CD4-positive, alpha-beta T cell treated with Interleukin-4 for 1 hour (primary cell): ENCODE results near the gene GSPT1.
"Not testable (repeated sequence)": the region's sequence is repeated elsewhere in the genome, so short reads cannot be mapped to it uniquely, and the experiment has no call there.

Source experiments
- DNase-seq, 2 donors: peaks; one replicate each; pipeline ENCODE4 v3.0.0-alpha.2; 2020 to 2022

GSPT1 gene

DNA sequence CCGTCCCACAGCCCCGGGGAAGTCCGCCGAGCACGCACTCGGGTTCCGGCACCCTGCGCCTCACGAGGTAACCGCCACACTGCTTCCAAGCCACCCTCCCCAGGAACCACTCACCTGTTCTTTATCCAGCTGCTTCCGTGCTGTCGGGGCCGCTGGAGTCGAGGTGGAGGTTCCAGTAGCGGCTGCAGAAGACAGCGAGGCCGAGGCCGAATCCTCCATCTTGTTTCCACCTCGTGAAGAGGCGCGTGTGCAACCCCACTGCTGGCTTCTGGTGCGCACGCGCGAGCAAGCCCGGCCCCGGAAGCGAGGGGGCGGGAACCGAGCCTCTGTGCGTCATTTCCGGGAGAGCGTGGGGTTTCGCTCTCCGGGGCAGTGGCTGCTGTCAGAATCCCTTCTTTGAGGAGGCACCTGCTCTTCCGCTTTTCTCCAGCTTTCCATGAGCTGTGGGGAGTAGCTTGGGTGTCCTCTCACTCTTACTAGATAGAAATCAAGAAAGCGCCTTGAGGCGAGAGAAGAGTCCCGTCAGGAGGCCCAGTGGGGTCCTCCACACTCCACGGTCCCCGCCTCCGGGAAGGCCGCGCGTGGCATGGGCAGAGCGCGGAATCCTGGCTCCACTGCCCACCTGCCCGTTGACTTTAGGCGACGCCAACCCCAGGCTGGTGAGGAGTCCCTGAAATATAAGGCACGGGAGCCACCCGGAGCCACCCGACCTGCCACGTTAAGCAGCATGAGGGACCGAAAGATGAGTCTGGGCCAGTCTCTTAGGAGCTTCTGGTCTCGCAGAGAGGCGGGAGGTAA lies 64.3 kb downstream of the GSPT1 start, which contains the start of gene RSL1D1:
RSL1D1 (minus strand) TSS at position 249 of the 798 bp plus-strand sequence; CDS start at position 219, 30 bp downstream.
- peak; percentile 95 to 96 for DNase-seq

DNA sequence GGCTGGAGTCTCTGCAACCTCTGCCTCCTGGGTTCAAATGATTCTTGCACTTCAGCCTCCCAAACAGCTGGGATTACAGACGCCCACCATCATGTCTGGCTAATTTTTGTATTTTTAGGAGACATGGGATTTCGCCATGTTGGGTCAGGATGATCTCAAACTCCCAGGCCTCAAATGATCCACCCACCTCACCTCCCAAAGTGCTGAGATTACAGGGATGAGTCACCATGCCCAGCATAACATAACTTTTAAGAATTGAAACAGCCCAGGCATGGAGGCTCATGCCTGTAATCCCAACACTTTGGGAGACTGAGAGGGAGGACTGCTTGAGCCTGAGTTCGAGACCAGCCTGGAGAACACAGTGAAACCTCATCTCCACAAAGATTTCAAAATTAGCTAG lies 66.9 kb downstream of the GSPT1 start:
- DNase-seq, result no peak

DNA sequence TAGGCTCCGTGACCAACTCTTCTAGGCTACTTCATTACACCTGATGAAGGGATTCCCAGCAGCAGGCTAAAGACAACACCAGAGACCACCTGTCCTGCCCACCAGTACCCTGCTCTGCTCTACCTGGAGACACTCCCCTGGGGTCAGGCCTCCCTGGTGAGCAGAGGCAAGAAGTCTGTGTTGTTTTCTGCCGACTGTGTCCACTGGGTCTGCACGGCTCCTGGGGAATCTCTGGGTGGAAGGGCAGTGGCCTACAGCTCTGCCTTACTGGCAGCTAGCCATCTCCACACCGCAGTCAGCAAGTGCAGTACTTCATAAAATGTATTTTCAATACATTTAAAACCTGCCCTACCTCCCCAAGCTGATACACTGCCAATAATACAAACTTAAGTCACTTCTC lies 71.3 kb downstream of the GSPT1 start:
- DNase-seq, result no peak

DNA sequence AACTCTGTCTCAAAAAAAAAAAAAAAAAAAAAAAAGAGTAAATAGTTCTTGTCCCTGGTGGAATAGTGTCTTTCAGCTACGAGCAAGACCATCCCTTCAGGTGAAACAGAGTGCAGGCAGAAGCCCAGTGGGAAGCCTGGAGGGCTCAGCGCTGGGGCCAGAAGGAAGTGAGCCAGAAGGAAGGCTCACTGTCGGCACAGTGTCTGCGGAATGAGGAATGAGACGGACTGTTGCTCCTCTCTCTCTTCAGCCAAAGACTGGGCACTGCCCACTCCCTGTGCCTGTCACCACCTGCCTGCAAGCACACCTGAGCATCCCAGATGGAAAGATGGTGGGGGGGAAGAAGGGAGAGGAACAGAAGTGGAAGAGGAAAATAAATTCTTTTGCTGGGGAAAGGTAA lies 71.9 kb downstream of the GSPT1 start:
- no peak for DNase-seq

DNA sequence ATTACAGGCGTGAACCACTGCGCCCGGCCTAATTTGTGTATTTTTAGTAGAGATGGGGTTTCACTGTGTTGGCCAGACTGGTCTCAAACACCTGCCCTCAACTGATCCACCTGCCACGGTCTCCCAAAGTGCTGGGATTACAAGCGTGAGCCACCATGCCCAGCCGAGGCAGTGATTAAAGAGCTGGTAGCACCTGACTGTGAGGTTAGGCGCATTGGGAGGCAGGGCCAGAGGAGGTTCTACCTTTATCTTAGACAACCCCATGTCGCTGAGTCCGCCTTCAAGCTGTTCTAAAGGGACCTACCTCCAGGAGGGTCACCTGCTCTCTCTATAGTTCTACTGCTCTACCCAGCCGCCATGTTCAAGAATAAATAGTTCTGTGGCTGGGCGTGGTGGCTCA lies 72.5 kb downstream of the GSPT1 start:
- no peak for DNase-seq

DNA sequence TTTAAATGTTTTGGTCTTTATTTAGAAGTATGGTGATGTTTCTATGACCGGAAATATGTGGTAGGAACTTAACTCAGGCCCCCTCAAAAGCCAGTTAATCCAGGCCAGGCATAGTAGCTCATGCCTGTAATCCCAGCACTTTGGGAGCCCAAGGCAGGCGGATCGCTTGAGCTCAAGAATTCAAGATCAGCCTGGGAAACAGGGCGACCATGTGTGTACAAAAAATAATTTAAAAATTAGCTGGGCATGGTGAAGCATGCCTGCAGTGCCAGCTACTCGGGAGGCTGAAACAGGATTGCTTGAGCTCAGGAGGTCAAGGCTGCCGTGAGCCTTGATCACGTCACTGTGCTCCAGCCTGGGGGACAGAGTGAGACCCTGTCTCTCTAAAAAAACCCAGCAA lies 74.7 kb downstream of the GSPT1 start:
- DNase-seq, result no peak

DNA sequence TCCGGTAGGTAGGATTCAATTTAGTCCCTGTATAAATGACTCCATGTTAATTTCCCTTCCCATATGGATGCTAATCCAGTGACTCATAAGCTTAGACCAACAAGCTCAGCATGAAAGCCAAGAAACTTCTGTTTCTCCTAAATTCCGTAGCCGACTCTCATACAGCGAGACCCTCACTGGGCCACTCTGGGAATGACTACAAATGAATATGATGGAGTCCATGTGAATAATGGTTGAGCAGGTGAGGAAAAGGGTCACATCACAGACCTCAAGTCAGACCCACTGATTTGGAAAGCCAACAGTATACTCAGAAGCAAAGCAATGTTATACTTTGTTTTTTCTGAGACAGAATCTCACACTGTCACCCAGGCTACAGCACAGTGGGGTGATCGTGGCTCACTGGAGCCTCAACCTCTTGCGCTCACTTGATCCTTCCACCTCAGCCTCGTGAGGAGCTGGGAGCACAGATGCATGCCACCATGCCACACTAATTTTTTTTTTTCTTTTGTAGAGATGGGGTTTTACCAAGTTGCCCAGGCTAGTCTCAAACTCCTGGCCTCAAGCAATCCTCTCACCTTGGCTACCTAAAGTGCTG lies 79.0 kb downstream of the GSPT1 start:
- no peak for DNase-seq

DNA sequence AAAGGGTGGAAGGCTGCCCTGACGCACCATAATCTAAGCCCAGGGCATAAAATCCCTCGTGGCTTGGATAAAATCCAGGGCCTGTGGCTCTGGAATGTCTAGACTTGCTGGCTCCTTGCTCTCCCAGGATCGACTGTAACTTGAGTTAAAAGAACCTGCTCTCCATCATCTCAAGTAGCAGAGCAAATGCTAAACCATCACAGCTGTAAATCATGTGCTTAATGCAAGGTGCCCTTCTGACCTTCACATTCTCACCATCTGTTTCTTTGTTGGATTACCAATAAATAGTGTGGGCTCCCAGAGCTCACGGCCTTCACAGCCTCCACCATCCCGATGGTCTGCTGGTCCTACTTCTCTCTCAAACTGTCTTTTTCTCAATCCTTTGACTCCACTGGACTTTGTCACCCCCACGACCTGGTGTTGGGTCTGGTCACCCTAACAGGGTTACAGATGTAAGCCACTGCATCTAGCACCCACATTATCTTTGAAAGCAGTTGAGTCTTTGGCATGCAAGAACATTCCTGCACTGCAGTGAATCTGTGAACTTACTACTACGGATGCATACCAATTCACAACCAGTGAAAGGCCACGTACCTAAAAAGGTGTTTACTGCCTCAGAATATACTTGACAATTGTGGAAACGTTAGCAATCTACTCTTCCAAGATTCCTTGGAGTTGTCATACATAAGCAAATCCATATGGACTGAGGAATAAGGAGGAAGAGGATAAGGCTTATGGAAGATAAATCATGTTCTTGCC lies 79.7 kb downstream of the GSPT1 start:
- no peak for DNase-seq

DNA sequence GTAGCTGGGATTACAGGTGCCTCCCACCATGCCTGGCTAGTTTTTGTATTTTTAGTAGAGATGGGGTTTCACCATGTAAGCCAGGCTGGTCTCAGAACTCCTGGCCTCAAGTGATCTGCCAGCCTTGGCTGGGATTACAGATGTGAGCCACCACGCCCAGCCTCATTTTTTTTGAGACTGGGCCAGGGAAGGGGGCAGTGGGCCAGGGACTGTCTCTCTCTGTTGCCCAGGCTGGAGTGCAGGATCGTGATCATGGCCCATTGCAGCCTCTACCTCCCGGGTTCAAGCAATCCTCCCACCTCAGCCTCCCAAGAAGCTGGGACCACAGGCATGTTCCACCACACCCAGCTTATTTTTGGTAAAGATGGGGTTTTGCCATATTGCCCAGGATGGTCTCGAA lies 80.4 kb downstream of the GSPT1 start:
- DNase-seq, result no peak

DNA sequence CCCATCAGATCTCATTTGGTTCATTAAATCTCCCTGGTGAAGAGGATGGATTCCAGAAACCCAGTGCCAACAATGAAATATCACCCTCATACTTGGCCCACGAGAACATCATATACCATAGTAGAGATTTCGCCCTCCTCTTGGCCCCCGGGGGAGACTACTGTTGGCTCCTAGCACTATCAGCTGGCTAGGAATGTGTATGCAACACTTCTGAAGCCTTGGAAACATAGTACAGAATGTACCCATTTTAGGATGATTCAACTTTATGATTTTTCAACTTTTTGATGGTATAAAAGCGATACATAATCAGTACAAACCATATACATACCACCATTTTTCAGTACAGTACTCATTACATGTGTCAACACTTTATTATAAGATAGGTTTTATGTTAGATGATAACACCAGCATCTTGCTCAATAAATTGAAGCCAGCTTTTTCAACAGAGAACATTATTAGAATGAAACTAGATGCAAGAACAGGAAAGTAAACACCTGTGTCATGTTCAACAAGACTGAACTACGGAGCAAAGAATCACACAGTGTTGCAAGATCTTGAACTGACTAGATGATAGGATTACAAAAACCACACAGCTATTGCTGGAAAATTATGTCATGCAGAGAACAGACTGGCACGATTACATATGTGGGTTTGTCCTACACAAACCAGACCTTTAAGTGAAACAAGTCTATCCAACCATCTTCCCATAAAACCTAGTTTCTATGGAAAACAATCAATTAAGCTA lies 81.6 kb downstream of the GSPT1 start:
- DNase-seq, result no peak

DNA sequence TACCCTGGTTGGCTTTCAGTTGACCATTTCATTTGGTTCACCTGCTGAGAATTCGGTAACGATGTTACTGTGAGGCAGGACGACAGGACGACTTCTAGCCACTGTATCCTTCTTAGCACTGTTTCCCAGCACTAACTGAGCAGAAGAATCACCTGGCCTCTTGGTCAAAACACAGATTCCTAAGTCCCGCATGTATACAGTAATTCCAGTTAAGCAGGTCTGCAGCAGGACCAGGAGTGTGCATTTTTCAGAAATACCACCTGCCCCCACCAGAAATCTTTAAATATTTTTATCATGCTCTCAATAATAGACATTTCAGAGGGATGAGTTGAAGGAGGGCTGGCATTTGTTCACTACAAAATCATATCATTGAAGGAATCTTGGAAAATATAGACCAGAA lies 87.1 kb downstream of the GSPT1 start:
- DNase-seq, result no peak

DNA sequence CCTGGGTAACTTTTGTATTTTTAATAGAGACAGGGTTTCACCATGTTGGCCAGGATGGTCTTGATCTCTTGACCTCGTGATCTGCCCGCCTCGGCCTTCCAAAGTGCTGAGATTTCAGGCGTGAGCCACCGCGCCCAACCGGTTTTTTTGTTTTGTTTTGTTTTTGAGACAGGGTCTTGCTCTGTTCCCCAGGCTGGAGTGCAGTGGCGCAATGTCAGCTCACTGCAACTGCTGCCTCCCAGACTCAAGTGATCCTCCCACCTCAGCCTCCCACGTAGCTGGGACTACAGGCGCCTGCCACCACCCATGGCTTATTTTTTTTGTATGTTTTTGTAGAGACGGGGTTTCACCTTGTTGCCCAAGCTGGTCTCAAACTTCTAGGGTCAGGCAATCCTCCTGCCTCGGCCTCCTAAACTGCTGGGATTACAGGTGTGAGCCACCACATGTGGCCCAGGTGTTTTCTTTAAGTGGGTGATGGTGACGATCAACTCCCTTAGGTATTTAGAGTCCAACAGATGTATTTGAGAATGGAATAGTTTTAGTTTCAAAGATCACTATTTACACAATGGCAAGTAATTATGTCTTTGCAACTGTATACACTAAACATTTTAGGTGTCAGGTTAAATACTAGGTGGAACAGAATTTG lies 90.1 kb downstream of the GSPT1 start:
- DNase-seq, result not testable (repeated sequence)

DNA sequence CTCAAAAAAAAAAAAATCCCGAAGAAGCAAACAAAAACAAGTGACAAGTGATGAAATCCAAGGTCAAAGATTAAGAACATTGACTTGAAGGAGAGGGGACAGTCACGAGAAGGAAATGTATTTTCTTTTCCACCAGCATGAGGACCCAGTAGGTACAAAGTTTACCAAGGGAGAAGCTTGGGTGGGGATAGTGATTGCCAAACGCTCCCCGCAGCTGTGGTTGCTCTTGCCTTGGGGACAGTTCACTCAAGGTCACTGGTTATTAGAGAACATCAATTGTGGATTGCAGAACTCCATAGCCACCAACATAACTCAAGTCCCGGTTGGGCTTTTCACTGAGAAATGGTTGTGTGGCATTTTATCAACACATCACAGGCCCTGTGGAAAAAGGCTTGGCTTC lies 91.4 kb downstream of the GSPT1 start:
- peak in 1 of 2 donors; percentile 46 for DNase-seq

DNA sequence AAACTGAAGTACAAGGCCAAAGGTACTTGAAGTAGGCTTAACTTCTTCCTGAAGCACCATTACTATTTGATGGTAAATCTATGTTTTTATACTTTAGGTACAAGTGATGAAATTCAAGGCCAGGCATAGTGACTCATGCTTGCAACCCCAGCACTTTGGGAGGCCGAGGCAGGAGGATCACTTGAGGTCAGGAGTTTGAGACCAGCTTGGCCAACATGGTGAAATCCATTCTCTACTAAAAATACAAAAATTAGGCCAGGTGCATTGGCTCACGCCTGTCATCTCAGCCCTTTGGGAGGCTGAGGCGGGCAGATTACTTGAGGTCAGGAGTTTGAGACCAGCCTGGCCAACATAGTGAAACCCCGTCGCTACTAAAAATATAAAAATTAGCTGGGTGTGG lies 92.1 kb downstream of the GSPT1 start:
- DNase-seq, result not testable (repeated sequence)

DNA sequence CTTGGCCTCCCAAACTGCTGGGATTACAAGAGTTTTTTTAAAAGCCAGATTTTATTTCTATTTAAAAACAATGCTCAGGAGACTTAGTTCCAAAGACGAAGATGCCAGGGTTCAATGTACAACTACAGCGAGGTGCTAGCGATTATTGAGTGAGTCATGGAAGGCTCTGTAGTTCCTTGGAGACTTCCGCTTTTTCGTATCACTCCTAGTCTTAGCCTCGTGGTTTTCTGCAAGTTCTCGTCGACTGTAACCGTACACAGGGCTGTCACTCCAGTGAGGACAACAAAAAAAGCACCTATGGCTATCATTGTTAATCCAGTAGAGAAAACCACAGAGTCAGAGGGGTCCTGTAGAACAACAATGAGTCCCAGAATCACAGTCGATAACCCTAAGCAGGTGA lies 96.0 kb downstream of the GSPT1 start:
- DNase-seq, result peak in 1 of 2 donors; percentile 24

DNA sequence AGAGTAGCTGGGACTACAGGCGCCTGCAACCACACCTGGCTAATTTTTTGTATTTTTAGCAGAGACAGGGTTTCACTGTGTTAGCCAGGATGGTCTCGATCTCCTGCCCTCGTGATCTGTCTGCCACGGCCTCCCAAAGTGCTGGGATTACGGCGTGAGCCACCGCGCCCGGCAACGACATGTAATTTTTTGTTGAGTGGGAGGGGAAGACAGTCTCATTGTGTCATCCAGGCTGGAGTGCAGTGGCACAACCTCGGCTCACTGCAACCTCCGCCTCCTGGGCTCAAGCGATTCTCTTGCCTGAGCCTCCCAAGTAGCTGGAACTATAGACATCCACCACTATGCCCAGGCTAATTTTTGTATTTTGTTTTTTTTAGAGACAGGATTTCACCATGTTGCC lies 96.8 kb downstream of the GSPT1 start:
- not testable (repeated sequence) for DNase-seq
